Activated T-cell treated with anti-CD3 and anti-CD28 coated beads for 4 hours (primary cell): ENCODE results near the gene AGXT.

Source experiments
- DNase-seq: peaks from one replicate; pipeline ENCODE4 v3.0.0-alpha.2; 2020

Gene AGXT

DNA sequence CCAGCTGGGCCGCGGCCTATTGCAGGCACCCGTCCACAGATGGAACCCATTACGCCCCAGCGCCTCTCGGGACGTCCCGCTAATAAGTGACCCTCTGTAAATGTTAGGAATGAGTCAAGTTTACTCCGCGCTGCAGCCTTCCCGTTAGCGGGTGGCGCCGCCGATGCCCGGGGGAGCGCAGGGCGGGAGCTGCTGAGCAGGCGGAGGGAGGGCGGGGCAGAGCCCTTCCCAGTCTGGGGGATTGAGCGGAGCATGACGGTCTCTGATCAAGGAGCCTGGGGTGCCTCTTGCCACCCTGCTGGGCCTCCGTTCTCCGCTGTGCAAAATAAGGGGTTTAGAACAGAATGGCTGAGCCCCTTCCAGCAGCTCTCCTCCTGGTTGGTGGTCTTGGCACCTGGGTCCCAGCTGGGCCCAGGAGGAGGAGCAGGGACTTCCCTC is 48.0 kb downstream of the AGXT start:
- no peak for DNase-seq

DNA sequence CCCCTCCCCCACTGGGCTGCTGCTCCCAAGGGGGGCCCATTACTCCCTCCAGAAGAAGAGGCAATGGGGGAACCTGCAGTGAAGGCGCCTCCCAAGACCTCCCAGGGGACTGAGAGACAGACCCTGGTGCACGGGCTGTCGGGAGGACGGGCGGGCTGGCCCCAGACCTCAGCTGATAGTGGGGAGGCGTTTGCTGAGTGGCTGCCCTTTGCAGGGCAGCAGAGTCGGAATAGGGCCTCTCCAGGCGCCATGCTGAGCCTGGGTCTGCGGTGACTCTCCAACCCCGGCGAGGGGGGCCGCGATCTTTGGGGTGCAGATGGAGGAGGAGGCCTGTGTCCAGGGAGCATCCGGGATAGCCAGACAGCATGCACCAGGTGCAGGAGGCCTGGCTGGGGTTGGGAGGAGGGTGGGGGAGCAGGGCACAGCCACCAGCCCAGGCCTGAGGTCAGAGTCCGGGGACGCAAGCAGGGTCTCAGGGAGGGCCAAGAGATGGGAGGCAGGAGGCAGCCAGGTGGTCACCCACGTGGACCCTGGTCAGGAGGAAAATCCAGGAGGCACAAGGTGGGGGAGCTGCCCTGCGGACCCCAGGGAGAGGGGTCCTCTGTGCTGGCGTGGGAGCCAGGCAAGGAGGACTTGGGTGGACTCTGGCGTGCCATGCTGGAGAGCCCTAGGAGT is 48.5 kb downstream of the AGXT start:
- no peak for DNase-seq

DNA sequence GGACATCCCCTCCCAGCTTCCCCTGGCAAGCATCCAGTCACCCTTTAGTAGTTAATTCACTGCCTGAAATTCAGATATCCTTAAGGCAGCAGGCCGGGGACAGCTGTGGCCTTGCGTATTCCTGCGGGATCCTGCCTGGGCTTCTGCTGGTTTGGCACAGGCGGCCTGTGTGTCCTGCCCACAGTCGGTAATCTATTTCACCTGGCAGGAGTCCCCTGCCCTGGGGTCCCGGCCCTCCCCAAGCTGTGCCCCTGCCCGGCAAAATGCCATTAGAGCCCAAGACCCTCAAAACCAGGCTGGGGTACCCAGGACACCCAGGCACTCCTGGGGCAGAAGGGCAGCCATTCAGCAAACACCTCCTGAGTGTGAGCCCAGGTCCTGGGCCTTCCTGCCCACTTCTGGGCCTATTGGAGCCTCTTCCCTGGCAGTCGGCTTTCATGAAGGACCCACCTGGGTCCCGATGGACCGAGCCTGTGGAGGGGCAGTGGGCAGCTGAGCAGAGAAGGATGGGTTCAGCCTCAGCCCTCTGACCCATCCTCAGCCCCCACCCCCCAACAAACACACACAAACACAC is 49.1 kb downstream of the AGXT start:
- no peak for DNase-seq

DNA sequence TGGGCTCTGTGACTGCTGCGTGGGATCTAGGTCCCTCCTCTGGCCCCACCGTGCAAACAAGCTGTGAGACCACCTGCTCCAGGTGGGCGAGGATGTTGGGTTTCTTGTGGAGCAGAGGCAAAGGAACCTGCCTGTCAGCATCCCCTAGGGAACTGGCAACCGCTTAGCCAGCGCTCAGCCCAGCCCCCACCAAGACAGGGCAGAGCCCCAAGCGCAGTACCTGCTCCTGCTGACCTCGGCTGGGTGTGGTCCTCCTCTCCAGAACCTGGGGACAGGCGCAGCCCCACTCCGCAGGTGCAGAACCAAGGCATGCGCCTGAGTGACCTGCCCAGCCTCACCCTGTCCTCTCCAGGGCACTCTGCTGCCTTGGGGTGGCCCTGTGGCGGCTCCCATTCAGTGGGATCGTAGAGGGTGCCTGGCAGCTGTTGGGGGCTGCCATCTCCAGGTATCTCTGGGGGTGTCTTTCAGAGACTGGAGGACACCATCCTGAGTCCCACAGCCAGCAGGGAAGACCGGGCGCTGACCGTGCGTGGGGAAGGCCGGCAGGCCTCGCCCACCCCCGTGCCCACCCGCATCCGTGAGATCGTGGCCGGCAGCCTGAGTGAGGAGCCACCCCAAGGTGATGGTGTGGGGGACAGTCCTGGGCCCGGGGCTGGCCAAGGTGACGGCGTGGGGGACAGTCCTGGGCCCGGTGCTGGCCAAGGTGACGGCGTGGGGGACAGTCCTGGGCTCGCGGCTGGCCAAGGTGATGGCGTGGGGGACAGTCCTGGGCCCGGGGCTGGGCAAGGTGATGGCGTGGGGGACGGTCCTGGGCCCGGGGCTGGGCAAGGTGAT is 49.9 kb downstream of the AGXT start:
- no peak for DNase-seq

DNA sequence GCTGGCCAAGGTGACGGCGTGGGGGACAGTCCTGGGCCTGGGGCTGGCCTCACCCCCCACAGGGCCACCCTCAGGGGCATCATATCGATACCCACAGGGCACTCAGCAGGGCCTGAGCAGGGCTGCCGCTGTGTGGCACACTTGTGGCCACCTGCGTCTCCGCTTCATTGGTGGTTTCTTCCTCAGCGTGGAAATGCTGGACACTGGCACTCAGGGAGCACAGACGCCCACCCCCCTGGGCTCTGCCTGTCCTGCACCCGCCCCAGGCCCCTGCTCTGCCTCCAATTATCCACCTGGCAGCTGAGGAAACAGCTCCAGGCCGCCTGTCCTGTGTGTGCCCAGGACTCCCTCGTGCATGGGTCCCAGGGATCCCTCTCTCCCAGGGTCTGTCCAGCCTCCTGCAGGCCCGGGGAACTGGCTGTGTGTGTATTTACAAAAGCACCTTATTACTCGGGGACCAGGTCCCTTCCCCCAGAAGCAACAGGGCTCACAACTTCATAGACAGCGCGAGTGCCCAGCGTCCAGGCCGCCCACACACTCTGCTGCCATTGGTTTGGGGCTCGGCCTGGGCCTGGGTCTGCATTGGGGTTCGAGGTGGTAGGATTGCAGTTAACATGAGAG is 50.6 kb downstream of the AGXT start:
- DNase-seq, result no peak

DNA sequence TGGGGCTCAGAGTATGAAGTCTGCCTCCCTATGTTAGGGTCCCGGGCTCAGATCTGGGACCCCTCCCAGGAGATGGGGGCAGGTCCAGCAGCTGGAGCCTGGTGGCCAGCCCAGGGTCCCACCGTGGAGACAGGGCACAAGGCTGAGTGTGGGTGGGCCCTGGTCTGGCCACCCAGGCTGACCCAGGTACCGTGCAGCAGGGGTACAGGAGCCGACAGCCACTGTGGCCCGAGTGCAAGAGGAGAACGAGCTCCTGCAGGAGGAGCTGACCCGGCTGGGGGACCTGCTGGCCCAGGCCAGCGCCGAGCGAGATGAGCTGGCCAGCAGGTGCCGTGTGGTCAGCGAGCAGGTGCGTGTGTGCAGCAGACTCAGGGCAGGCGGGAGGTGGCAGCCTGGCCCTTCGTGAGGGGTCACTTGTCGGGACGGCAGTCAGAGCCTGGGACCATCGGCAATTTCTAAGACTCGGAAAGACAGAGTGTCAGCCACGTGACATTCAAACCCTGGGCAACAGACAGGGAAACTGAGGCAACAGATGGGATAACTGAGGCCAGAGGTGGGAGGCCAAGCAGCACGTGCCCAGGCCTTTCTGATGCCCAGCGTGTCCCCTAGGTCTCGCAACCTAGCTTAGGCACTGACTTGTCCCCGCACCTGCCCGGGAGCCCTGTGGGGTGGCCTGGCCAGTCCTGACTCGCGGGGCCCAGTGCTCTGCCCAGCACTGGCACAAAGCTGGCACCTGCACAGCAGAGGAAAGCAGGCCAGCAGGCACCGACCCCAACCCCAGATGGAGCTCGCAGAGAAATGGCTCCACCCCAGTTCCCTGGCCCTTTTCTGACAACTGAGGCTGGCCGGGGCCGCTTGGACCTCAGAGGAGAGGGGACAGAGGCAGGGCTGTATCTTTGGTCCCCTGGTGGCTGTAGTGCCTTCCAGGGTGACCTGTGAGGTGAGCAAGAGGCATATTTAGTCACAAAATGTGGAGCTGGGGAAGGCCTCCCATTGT is 51.5 kb downstream of the AGXT start:
- no peak for DNase-seq

DNA sequence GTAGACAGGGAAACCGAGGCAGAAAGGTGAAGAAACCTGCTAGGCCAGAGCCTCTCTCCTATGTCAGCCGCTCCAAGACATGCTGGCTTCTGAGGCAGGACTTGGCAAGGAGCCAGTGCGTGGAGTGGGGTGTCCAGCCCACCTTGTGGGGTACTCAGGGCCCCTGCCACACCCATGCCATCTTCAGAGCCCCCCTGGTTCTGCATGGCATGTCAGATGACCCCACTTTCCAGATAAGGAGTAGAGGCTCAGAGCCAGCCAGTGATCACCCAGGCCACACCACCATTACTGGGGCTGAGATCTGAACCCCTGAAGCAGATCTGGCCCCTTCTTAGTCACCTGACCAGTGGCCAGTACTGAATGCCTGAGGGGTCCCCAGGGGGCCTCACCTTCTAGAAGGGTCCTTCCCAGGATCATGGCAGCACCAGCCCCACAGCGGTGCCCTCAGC is 52.2 kb downstream of the AGXT start:
- DNase-seq, result no peak

DNA sequence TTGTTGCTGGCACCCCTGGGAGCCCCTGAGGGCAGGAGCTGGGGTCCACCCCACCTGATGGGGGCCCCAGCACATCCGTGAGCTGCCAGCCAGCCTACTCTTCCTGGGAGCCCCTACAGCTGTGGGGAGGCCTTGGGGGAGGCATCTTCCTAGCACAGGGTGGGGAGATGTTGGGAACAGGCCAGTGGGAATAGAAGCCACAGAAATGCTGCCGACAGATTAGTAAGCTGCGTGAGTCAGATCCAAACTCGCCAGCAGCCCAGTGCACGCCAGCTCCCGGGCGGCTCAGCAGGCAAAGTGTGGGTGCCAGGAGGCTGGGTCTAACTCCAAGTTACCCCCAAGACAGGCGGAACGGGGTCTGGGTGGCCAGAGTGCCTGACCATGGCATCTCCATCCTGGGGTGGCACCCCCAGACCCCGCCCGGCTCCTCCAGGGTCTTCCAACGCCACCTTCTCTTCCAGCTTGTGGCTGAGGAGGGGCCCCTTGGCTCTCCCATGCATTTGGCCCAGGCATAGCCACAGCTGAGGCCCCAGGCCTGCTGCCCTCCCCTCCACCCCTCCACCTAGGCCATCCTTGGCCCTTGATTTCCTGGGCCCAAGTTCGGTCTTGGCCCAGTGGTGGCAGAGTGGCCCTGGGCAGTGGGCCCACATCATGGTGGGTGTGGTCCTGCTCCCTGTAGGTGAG is 52.8 kb downstream of the AGXT start:
- DNase-seq, result no peak

DNA sequence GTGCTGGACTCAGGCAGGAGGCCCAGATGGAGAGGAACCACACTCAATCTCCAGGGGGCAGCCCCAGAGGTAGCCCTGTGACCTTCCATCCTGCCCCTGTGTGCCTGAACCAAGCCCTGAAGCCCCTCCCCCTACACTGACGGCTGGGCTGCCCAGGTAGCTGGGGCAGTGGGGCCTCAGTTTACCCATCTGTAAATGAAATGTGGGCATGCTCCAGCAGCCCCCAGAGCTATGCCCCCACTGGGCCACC is 53.3 kb downstream of the AGXT start:
- DNase-seq, result no peak

DNA sequence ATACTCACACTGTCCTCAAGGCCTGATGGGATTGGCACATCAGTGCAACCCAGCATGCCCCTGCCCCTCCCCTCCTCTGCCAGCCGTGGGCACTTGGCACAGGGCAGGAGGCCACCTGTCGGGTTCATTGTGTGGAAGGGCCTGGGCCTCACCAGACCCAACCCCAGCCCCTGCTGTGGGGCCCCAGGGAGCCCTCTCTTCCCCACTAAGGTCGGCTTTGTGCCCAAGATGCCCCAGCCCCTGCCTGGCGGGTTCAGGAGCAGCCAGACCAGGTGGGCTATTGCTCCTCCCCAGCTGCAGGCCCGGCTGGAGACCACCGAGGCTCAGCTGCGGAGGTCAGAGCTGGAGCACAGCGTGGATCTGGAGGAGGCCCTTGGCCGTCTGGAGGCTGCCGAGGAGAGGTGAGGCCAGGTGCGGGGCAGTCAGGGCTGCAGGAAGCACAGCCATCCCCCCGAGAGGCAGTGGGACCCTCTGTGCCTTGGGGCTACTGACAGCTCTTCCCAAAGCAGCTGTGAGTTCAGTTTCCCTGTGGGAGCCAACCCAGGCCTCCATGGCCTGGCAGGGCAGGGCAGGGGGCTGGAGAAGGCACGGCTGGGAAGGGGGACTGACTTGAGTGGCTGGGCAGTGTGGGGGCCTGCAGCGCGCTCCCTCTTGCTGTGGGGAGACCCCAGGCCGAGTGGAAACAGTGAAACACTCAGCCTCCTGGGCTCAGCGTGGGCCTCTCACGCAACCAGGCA is 53.8 kb downstream of the AGXT start:
- DNase-seq, result no peak

DNA sequence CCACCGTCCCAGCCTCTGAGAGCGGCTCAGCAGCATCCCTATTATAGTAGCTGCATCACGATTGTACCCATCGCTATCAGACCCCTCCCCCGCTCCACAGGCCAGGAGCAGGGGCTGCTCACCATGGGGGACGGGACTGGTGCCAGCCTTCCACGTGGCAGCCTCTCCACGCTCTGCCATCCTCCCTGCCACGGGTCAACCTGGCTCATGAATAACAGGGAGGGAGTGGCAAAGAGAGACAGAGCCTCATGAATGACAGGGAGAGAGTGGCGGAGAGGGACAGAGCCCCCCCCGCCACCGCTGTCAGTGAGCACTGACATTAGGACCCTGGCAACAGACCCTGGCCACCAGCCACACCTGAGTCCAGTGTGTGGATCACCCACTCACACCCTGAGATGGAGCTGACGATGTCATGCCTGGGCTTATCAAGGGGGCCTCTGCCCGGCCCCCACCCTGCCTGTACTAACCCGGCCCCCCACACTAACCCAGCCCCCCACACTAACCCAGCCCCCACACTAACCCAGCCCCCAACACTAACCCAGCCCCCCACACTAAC is 54.4 kb downstream of the AGXT start:
- no peak for DNase-seq

DNA sequence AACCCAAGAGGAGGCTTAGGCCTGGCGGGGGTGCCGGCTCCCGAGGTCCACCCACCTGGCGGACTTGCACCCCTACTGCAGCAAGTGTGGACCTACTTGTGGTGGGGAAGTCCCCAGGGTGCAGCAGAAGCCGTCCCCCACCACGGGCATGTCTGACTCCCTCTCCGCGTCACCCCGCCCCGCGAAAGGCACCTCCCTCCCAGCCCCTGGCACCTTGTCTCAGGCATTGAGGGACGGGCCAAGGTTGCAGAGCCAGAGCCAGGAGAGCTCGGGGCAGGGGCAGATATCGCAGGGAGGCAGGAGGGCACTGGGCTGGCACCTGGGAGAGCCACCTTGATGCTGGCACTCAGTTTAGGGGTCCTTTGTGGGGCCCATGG is 56.6 kb downstream of the AGXT start:
- no peak for DNase-seq

DNA sequence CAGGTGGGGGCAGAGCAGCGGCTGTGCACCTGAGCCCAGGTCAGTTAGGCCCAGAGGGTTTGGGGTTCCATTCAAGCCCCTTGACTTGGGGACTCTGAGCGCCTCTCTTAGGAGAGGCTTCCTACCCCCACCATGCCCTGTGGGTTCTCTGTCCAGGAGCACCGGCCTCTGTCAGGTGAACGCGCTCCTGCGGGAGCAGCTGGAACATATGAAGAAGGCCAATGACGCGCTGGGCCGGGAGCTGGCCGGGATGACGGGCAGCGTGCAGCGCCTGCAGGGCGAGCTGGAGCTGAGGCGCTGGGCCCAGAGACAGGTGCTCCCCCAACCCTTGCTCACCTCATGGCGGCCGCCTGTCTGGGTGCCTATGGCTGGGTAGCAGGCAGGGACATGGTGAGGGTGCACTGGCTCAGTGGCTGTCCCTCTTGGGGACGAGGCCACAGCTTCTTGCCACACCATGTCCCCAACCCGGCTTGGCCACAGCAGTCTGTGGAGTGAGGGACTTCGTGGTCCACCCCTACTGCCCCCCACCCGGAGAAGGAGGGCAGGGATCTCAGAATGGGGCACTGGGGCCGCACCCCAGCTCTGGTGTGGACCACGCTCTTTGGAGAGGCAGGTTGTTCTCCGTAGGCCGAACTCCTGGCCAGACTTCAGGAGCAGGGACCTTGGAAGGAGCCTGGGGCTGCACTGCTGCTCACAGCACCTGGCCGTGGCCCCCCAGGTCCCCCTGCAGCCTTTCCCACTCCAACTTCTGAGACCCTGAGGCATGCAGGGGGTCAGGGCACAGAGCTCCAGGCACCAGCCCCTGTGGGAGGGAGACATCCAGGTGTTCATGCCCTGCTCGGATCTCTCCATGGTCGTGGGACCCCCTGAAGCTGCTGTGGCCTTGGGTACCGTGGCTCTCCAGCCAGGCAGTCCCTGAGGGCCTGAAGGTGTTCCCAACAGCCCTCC is 57.2 kb downstream of the AGXT start:
- no peak for DNase-seq

DNA sequence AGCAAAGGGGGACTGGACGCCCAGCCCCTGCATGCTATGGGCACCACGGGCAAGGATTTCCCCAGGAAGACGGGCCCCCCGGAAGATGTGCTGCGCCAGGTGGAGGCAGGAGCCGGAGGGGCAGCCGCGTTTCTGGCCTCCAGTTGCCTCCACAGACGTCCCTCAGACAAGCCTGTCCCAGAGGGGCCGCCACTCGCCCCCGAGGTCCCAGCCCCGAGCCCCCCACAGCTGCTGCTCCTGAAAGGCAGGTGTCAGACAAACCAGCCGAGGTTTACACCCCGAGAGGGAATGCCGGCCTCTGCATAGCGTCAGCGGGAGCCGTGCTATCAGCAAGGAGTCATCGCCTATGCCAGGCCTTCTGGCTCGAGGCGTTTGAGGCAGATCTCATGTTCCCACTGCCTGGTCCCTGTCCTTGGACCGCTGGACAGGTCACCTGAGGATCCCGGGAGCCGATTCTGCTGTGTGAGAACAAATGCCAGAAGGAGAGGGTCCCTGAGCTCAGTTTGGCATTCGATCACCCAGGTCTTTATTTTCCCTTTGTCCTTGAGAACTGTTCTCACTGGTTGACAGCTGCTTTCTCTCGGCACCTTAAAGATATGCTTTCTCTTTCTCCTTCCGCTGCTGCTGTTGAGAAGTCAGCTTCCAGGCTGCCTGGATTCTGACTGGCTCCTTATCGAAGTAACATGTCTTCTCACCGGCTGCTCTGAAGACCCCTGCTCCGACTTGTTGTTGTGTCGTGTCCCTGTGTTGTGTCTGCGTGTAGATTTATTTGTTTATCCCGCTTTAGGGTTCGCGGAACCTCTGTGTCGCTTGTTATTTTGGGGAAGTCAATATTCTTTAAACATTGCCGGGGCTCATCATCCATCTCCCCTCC is 58.1 kb downstream of the AGXT start:
- no peak for DNase-seq

DNA sequence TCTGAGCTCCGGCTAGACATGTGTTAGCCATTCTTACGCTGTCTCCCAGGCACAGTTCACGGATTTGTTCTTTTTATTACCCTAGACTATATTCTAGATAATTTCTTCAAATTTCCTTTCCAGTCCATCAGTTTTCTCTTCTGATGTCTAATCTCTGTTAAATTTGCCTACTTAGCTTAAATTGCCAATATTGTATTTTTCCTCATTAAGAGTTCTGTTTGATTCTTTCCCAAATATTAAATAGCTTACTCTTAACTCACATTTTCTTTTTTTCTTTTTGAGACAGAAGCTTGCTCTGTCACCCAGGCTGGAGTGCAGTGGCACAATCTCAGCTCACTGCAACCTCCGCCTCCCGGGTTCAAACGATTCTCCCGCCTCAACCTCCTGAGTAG is 58.8 kb downstream of the AGXT start:
- DNase-seq, result no peak

DNA sequence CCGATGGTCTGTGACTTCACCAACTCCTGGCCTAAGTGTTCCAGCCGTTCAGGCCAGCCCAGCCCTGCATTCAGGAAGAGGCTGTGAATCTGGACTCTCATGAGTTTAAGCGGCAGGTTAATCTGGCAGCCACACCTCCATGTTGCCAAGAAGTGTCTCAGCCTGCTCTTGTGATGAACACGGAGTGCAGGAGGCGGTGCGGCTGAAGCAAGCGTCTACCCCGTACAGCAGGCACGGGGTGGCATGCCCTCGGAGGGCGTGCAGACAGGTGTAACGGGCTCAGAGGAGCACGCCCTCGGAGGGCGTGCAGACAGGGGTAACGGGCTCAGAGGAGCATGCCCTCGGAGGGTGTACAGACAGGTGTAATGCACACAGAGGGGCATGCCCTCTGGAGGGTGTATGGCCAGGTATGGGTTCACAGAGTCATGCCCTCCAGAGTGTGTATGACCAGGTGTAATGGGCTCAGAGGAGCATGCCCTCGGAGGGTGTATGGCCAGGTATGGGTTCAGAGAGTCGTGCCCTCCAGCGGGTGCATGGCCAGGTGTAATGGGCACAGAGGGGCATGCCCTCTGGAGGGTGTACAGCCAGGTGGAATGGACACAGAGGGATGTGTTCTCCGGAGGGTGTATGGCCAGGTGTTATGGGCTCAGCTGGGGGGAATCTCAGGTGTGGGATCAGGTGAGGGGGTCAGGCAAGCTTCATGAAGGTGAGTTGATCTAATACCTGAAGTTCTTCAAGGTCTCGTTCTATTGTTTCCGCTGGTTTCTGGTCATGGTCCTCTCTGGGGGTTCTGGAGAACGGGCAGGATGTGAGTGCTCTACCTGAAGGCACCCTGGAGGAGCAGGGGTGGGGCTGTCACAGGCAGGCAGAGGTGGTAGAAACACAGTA is 60.1 kb downstream of the AGXT start:
- DNase-seq, result no peak

DNA sequence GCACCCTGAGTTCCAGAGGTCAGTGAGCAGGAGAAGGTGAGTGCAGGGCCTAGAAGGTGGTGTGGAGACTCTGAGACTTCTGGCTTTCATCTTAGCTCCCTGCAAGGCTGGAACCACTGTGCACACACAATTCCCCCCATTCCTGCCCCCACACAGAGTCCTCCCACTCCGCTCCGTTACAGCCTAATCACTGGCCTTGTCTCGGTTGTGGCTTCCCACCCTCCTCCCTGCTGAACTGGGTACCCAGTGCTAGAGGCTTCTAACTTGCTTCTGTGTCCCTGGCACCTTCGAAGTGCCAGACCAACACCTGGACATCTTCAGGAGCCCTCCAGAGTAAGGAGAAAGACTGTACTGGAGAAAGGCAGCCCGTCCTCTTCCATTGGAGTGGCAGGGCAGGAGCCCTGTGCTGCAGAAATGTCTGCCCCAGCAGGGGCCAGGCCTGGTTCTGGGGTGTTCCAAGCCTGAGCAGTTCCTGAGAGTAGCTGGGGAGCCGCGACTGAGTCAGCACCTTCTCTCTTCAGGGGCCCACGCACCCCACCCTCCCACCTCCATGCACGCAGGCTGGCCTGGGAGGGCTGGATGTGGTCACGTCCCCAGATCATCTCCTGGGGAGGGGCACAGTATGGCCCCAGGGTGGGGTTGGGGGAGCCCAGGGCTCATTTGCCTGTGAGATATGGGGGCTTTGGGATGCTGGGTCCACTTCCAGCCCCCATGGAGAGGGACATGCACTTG is 60.9 kb downstream of the AGXT start:
- no peak for DNase-seq
